HCT116 (cell line): ENCODE data around the gene PDK2.

Experiments
- CTCF ChIP-seq, 3 experiments: fragments of 200-600 bp in 1 of 3; sonication (generic) in 1 of 3; IDR thresholded peaks in 2 of 3; conservative IDR thresholded peaks in 1 of 3; 2 replicates each; pipeline ENCODE4 v1.5.1; 2012 to 2017; ENCODE audit warnings: low read depth in 2 of 3, low read length in 2 of 3, antibody characterized with exemption in 1 of 3, borderline replicate concordance in 1 of 3, control low read depth in 1 of 3, mild to moderate bottlenecking in 1 of 3, mixed read lengths in 1 of 3, mixed run types in 1 of 3, moderate library complexity in 1 of 3; ENCODE audit not compliant: insufficient read depth in 1 of 3
- EZH2phosphoT487 ChIP-seq: fragments of 200-600 bp; IDR thresholded peaks from 2 replicates; pipeline ENCODE4 v1.6.1; 2018; ENCODE audit warnings: antibody characterized with exemption, borderline replicate concordance
- POLR2A ChIP-seq: IDR thresholded peaks from 2 replicates; pipeline ENCODE4 v1.7.0; 2011; ENCODE audit warnings: borderline replicate concordance; ENCODE audit not compliant: insufficient read depth, insufficient read length; ENCODE audit errors: extremely low read depth
- RAD21 ChIP-seq: IDR thresholded peaks from 2 replicates; pipeline ENCODE4 v1.6.1; 2012; ENCODE audit warnings: low read depth, mild to moderate bottlenecking
- ZFX ChIP-seq: fragments of 450-650 bp; IDR thresholded peaks from 2 replicates; pipeline ENCODE4 v1.6.1; 2017

GRCh38 chr17:50049636-50050035 is 45.5 kb upstream of the PDK2 start:
- no peak for TF ChIP-seq RAD21
- TF ChIP-seq CTCF (IDR thresholded peaks at IDR 0.05 in 2 of 3, conservative IDR thresholded peaks at IDR 0.05 in 1 of 3; ENCODE audit: borderline replicate concordance in 1 of 3, insufficient read depth in 1 of 3, low read depth in 2 of 3, low read length in 2 of 3) = no peak
- TF ChIP-seq POLR2A = no peak
- no peak for TF ChIP-seq EZH2phosphoT487
- TF ChIP-seq ZFX = no peak
